MCF 10A (cell line): ENCODE measurements around the gene SEL1L. TPM values are rescaled to one million over a fixed set of nuclear protein-coding genes. Genes with fewer than 3 reads are reported as not detected.

ENCODE experiments used
- BruUV-seq: library from RNA; stranded (reverse); fragments of 400-500 nt; replicated peaks from 2 replicates; lab custom pipeline; 2021; lab: Mats Ljungman, UMichigan
- CTCF ChIA-PET: fragments of 300-600 bp; sonication (Branson Sonifier 250); formaldehyde crosslinking; extraction: SDS; loops from one replicate; lab custom pipeline; 2021; ENCODE audit warnings: antibody characterized with exemption, inconsistent platforms; lab: Yijun Ruan, JAX
- POLR2A ChIA-PET: fragments of 300-600, 350-650 bp; sonication (Branson Sonifier 250); formaldehyde crosslinking; extraction: SDS; loops from one replicate; lab custom pipeline; 2020; ENCODE audit warnings: antibody characterized with exemption, inconsistent platforms; lab: Yijun Ruan, JAX
- DNase-seq: peaks from one replicate; pipeline ENCODE4 v3.0.0-alpha.2; 2018; ENCODE audit not compliant: unreplicated experiment
- H3K27ac Mint-ChIP-seq: one replicate; pipeline ENCODE4 v1.8.0; 2022; ENCODE audit warnings: mild to moderate bottlenecking, low read depth, mixed read lengths; ENCODE audit not compliant: unreplicated experiment
- H3K27me3 Mint-ChIP-seq: one replicate; pipeline ENCODE4 v1.8.0; 2022; ENCODE audit warnings: mixed read lengths; ENCODE audit not compliant: insufficient read depth, unreplicated experiment
- H3K36me3 Mint-ChIP-seq: one replicate; pipeline ENCODE4 v1.8.0; 2022; ENCODE audit warnings: mild to moderate bottlenecking, moderate library complexity, mixed read lengths; ENCODE audit not compliant: insufficient read depth, unreplicated experiment
- H3K4me1 Mint-ChIP-seq: one replicate; pipeline ENCODE4 v1.8.0; 2022; ENCODE audit warnings: mixed read lengths; ENCODE audit not compliant: insufficient read depth, unreplicated experiment
- H3K4me3 Mint-ChIP-seq: one replicate; pipeline ENCODE4 v1.8.0; 2022; ENCODE audit warnings: mild to moderate bottlenecking, moderate library complexity, mixed read lengths; ENCODE audit not compliant: unreplicated experiment
- H3K9me3 Mint-ChIP-seq: one replicate; pipeline ENCODE4 v1.8.0; 2022; ENCODE audit warnings: mixed read lengths; ENCODE audit not compliant: unreplicated experiment
- CTCF ChIP-seq: fragments of 200-600 bp; IDR thresholded peaks from one replicate; pipeline ENCODE4 v1.8.0; 2022; ENCODE audit warnings: antibody characterized with exemption, mild to moderate bottlenecking; ENCODE audit not compliant: unreplicated experiment
- intact Hi-C: fragments of 100-400 bp; cut with micrococcal nuclease; formaldehyde crosslinking; loops from 2 replicates; pipeline ENCODE4 v1.14.1; 2022
- total RNA-seq: library from RNA; stranded (reverse); gene quantifications from 2 replicates; pipeline ENCODE4 v1.2.3, GENCODE V29; 2022

SEL1L gene
- total RNA-seq, 1 experiment from 2014 or later, result 152 TPM

GRCh38 chr14:81523016-81523415, 10.6 kb downstream of the SEL1L start:
- no TSS peak for BruUV-seq
- ChIA-PET CTCF (interaction anchor here (1.7 kb wide), 1 partner anchor 10 kb away, joined by 6 read pairs; no protein-coding TSS in a partner anchor), POLR2A (interaction anchor here (2.2 kb wide), 1 partner anchor 10 kb away, joined by 15 read pairs; the partner anchor contains the start of gene SEL1L)
- Mint-ChIP-seq H3K4me3 (no peak overlapping the region), H3K4me1 (peaks cover 18% of the 10 kb centered on the region), H3K27me3 (no peaks in the 10 kb centered on the region), H3K27ac (no peak overlapping the region), H3K36me3 (peaks cover 67% of the 10 kb centered on the region), H3K9me3 (no peaks in the 10 kb centered on the region)
- no peak for TF ChIP-seq CTCF
- no peak for DNase-seq
- intact Hi-C loops, result no loop called here

- no peak for DNase-seq
- no TSS peak for BruUV-seq
- ChIA-PET CTCF (interaction anchor here (0.7 to 1.7 kb wide), 3 partner anchors 11 to 253 kb away, joined by 3 to 6 read pairs (median 3); no protein-coding TSS in a partner anchor), POLR2A (interaction anchor here (2.2 kb wide), 1 partner anchor 11 kb away, joined by 15 read pairs; the partner anchor contains the start of gene SEL1L)
- Mint-ChIP-seq H3K27ac (no peak overlapping the region), H3K4me1 (peaks cover 8% of the 10 kb centered on the region), H3K36me3 (peaks cover 68% of the 10 kb centered on the region), H3K4me3 (no peak overlapping the region), H3K9me3 (no peaks in the 10 kb centered on the region), H3K27me3 (no peaks in the 10 kb centered on the region)
- TF ChIP-seq CTCF, result no peak
- intact Hi-C loops, result no loop called here
Measured at GRCh38 chr14:81521356-81521755, 12.3 kb downstream of the SEL1L start.

- ChIA-PET CTCF (no interaction called here), POLR2A (interaction anchor here (0.6 kb wide), 1 partner anchor 11 kb away, joined by 3 read pairs; no protein-coding TSS in a partner anchor)
- Mint-ChIP-seq H3K27ac (no peak overlapping the region), H3K9me3 (no peaks in the 10 kb centered on the region), H3K4me1 (peaks cover 8% of the 10 kb centered on the region), H3K36me3 (peaks cover 64% of the 10 kb centered on the region), H3K27me3 (no peaks in the 10 kb centered on the region), H3K4me3 (no peak overlapping the region)
- no TSS peak for BruUV-seq
- intact Hi-C loops, result no loop called here
- no peak for DNase-seq
- no peak for TF ChIP-seq CTCF
Measured at GRCh38 chr14:81519200-81520011, 14.2 kb downstream of the SEL1L start.

- Mint-ChIP-seq H3K27me3 (no peaks in the 10 kb centered on the region), H3K36me3 (peaks cover 60% of the 10 kb centered on the region), H3K4me3 (no peak overlapping the region), H3K27ac (no peak overlapping the region), H3K4me1 (peaks cover 8% of the 10 kb centered on the region), H3K9me3 (no peaks in the 10 kb centered on the region)
- ChIA-PET POLR2A (interaction anchor here (0.7 to 1.4 kb wide), 4 partner anchors 8 to 16 kb away, joined by 3 to 4 read pairs (median 3); partner anchors contain the start of gene SEL1L), CTCF (no interaction called here)
- intact Hi-C loops, result no loop called here
- DNase-seq, result no peak
- TF ChIP-seq CTCF, result no peak
- no TSS peak for BruUV-seq
Measured at GRCh38 chr14:81517798-81518398, 15.8 kb downstream of the SEL1L start.
